GM12801 (cell line): ENCODE results near the gene MDFIC.

Source experiments
- CTCF ChIP-seq: IDR thresholded peaks from one replicate; pipeline ENCODE4 v1.5.1; 2011; ENCODE audit warnings: control low read depth; ENCODE audit not compliant: insufficient read length; ENCODE audit errors: extremely low read depth

MDFIC gene

GRCh38 chr7:115056019-115056418 lies 134.1 kb downstream of the MDFIC start:
- no peak for TF ChIP-seq CTCF

- no peak for TF ChIP-seq CTCF
Measured at GRCh38 chr7:115058726-115059125, 136.8 kb downstream of the MDFIC start.

GRCh38 chr7:115059321-115059720 lies 137.4 kb downstream of the MDFIC start:
- no peak for TF ChIP-seq CTCF

- no peak for TF ChIP-seq CTCF
Measured at GRCh38 chr7:115060095-115060870, 138.4 kb downstream of the MDFIC start.

GRCh38 chr7:115066050-115066449 lies 144.2 kb downstream of the MDFIC start:
- no peak for TF ChIP-seq CTCF

- TF ChIP-seq CTCF: no peak
Measured at GRCh38 chr7:115066634-115067033, 144.7 kb downstream of the MDFIC start.

GRCh38 chr7:115068220-115068619 lies 146.3 kb downstream of the MDFIC start:
- TF ChIP-seq CTCF: no peak
